Neural cell (in vitro differentiated cells): ENCODE results near the gene AMPD2.

Source experiments
- CTCF ChIP-seq: fragments of 450-650 bp; IDR thresholded peaks from 2 replicates; pipeline ENCODE4 v1.5.1; 2014; ENCODE audit warnings: antibody characterized with exemption, mild to moderate bottlenecking, moderate library complexity; ENCODE audit not compliant: poor library complexity, severe bottlenecking
- EP300 ChIP-seq: fragments of 450-650 bp; conservative IDR thresholded peaks from 2 replicates; pipeline ENCODE4 v1.6.1; 2014; ENCODE audit warnings: antibody characterized with exemption, mild to moderate bottlenecking, moderate library complexity; ENCODE audit not compliant: poor library complexity, severe bottlenecking
- EZH2 ChIP-seq: fragments of 200-600, 300-800 bp; shearing (Covaris generic), sonication (generic); IDR thresholded peaks from 2 replicates; pipeline ENCODE4 v1.6.1; 2014; ENCODE audit warnings: antibody characterized with exemption, low read length, borderline replicate concordance, mild to moderate bottlenecking; ENCODE audit not compliant: insufficient read depth, poor library complexity, severe bottlenecking
- MXI1 ChIP-seq: fragments of 450-650 bp; conservative IDR thresholded peaks from 2 replicates; pipeline ENCODE4 v1.6.1; 2014; ENCODE audit warnings: antibody characterized with exemption, mild to moderate bottlenecking; ENCODE audit not compliant: poor library complexity, severe bottlenecking
- POLR2AphosphoS5 ChIP-seq: IDR thresholded peaks from 2 replicates; pipeline ENCODE4 v1.6.1; 2012
- RAD21 ChIP-seq: fragments of 450-650 bp; conservative IDR thresholded peaks from 2 replicates; pipeline ENCODE4 v1.6.1; 2014; ENCODE audit warnings: antibody characterized with exemption, mild to moderate bottlenecking, moderate library complexity
- REST ChIP-seq: IDR thresholded peaks from 2 replicates; pipeline ENCODE4 v1.6.1; 2012; ENCODE audit warnings: borderline replicate concordance
- SMC3 ChIP-seq: fragments of 450-650 bp; conservative IDR thresholded peaks from 2 replicates; pipeline ENCODE4 v1.6.1; 2014; ENCODE audit warnings: antibody characterized with exemption, mild to moderate bottlenecking, moderate library complexity; ENCODE audit not compliant: poor library complexity
- TAF1 ChIP-seq: IDR thresholded peaks from 2 replicates; pipeline ENCODE4 v1.6.1; 2012; ENCODE audit warnings: low read depth

GRCh38 chr1:109634292-109634691 lies 14.7 kb downstream of the AMPD2 start:
- TF ChIP-seq CTCF (no peak), POLR2AphosphoS5 (no peak), EP300 (no peak), MXI1 (no peak), RAD21 (no peak), TAF1 (no peak), EZH2 (no peak), REST (no peak), SMC3 (no peak)
